ENCODE results near the gene ATF6. TPM values are rescaled to one million over a fixed set of nuclear protein-coding genes. Genes with fewer than 3 reads are reported as not detected.

The ATF6 gene
- total RNA-seq, 4 donors from 2014 or later = 13.4 to 24.8 (median 17.6) TPM

- H3K9me3 ChIP-seq = no peaks in the 10 kb centered on the region
- H3K4me3 ChIP-seq = no peak overlapping the region
- no peak for DNase-seq
- peaks cover 0 to 47% (median 0%) of the 10 kb centered on the region in 3 donors for H3K36me3 ChIP-seq
- no peak overlapping the region for H3K27ac ChIP-seq
- no peaks in the 10 kb centered on the region for H3K27me3 ChIP-seq
- peaks cover 0 to 10% (median 0%) of the 10 kb centered on the region in 3 donors for H3K4me1 ChIP-seq
- intact Hi-C loops (cut with DNase I) = no loop called here
- TF ChIP-seq POLR2A (IDR thresholded peaks at IDR 0.05) (no peak), CTCF (IDR thresholded peaks at IDR 0.05) (no peak)
Measured at GRCh38 chr1:161913482-161914140, 147.5 kb downstream of the ATF6 start.

DNA sequence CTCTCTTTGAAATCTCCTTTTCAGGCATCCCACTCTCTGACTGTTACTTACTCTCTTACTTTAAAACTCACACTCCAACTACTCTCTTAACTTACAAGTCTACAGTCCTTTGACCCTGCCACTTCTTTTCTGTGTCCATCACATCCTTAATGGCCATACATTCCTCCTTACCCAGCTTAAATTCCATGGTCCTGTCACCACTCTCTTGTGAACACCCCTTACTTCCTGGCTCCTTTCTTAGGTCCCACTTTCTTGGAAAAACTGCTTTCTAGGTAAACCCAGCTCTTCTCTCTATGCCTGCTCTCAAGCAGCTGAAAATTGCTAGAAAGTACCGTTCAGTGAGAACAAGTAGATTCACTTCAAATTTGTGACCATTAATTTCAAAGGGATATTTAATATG, 148.5 kb downstream of the ATF6 start:
- peaks cover 0 to 47% (median 0%) of the 10 kb centered on the region in 3 donors for H3K36me3 ChIP-seq
- WGBS, 2 donors = 94 to 95% methylated on average over 1 of the region's 1 CpG
- H3K27ac ChIP-seq = no peak overlapping the region
- no peak for DNase-seq
- peaks cover 0 to 9% (median 0%) of the 10 kb centered on the region in 3 donors for H3K4me1 ChIP-seq
- intact Hi-C loops (cut with DNase I) = no loop called here
- TF ChIP-seq POLR2A (IDR thresholded peaks at IDR 0.05) (no peak), CTCF (IDR thresholded peaks at IDR 0.05) (no peak)
- H3K4me3 ChIP-seq = no peak overlapping the region
- no peaks in the 10 kb centered on the region for H3K9me3 ChIP-seq
- no peaks in the 10 kb centered on the region for H3K27me3 ChIP-seq

DNA sequence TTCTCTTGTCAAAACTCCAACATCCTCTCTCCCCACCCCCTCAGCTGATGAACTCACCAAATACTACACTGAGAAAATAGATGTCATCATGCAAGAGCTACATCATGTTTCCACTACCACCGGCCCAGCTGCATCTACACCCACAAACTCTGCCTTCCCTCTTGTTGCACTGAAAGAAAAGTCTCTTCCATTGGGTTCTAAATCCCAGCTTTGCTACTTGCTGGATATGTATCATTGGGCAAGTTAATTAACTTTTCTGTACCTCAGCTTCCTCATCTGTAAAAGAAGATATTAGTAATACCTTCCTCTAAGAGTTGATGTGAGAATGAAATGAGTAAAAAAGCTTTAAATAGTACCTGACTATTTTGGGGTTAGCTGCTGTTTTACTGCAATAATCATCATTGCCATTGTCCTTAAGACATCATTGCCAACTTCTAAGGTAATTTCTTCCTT, 149.0 kb downstream of the ATF6 start:
- intact Hi-C loops (cut with DNase I) = no loop called here
- Histone ChIP-seq H3K36me3 (peaks cover 0 to 47% (median 0%) of the 10 kb centered on the region in 3 donors), H3K4me3 (no peak overlapping the region), H3K4me1 (peaks cover 0 to 4% (median 0%) of the 10 kb centered on the region in 3 donors), H3K9me3 (no peaks in the 10 kb centered on the region), H3K27me3 (no peaks in the 10 kb centered on the region), H3K27ac (no peak overlapping the region)
- DNase-seq = no peak
- TF ChIP-seq POLR2A (IDR thresholded peaks at IDR 0.05) = no peak
- no peak for TF ChIP-seq CTCF (IDR thresholded peaks at IDR 0.05)
- 73 to 74% methylated on average over 1 of the region's 1 CpG for WGBS, 2 donors

- H3K9me3 ChIP-seq = no peaks in the 10 kb centered on the region
- WGBS, 2 donors = 87 to 90% methylated on average over 2 of the region's 2 CpGs
- H3K4me1 ChIP-seq = no peaks in the 10 kb centered on the region
- H3K27ac ChIP-seq = no peak overlapping the region
- TF ChIP-seq POLR2A (IDR thresholded peaks at IDR 0.05) (no peak), CTCF (IDR thresholded peaks at IDR 0.05) (no peak)
- no peak overlapping the region for H3K4me3 ChIP-seq
- no peaks in the 10 kb centered on the region for H3K27me3 ChIP-seq
- peaks cover 0 to 47% (median 0%) of the 10 kb centered on the region in 3 donors for H3K36me3 ChIP-seq
- no peak for DNase-seq
- intact Hi-C loops (cut with DNase I) = no loop called here
Measured at GRCh38 chr1:161915978-161916377, 149.9 kb downstream of the ATF6 start.

DNA sequence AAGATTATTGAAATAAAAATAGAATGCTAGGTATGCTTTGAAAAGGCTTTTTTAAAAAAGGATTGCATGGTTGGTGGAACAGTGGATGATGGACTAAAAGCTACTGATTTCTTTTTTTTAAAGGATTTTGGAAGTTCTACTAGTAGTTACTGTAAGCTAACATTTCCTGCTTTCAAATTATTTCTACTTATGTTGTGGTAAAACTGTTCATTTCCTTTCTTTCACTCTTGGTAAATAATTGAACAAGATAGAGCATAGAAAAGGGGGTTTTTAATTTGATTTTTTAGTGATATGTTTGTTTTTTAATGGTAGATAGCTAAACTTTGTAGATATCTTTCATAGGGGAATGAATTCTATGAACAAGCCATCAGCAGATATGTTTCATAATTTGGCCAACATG, 153.1 kb downstream of the ATF6 start:
- DNase-seq = no peak
- peaks cover 0 to 25% (median 0%) of the 10 kb centered on the region in 3 donors for H3K36me3 ChIP-seq
- H3K4me3 ChIP-seq = no peak overlapping the region
- no peaks in the 10 kb centered on the region for H3K9me3 ChIP-seq
- TF ChIP-seq CTCF (IDR thresholded peaks at IDR 0.05) (no peak), POLR2A (IDR thresholded peaks at IDR 0.05) (no peak)
- intact Hi-C loops (cut with DNase I) = no loop called here
- no peak overlapping the region for H3K27ac ChIP-seq
- no peaks in the 10 kb centered on the region for H3K4me1 ChIP-seq
- no peaks in the 10 kb centered on the region for H3K27me3 ChIP-seq
